GM18951 (cell line): ENCODE data around the gene IL20RA.

Source experiments
- POLR2A ChIP-seq: IDR thresholded peaks from 4 replicates; pipeline ENCODE4 v1.6.1; 2011; ENCODE audit warnings: mild to moderate bottlenecking; ENCODE audit not compliant: insufficient read length, insufficient read depth; ENCODE audit errors: extremely low read depth
- in situ Hi-C: fragments of 300-500 bp; cut with MboI; formaldehyde crosslinking; loops from one replicate; pipeline ENCODE4 v1.12.0; 2022; ENCODE audit warnings: low sequenced_read_pairs, mixed read lengths, inconsistent platforms; ENCODE audit not compliant: unreplicated experiment

The IL20RA gene

DNA sequence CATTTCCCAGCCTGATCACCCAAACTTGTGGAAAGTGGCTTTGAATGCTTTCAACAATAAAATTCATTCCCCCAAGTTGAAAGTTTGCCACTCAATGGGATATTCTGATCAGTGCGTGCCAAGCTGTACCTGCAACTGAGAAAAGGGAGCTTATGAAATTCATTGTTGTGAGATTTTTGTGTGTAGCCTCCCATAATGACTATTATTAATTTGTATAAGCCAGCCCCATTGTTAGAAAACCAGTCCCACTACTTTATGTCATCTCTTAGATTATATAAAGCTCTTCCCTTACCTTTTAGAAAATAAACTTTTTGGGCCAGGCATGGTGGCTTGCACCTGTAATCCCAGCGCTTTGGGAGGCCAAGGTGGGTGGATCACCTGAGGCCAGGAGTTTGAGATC is 15.9 kb downstream of the IL20RA start:
- no peak for TF ChIP-seq POLR2A
- in situ Hi-C loops, result no loop called here

DNA sequence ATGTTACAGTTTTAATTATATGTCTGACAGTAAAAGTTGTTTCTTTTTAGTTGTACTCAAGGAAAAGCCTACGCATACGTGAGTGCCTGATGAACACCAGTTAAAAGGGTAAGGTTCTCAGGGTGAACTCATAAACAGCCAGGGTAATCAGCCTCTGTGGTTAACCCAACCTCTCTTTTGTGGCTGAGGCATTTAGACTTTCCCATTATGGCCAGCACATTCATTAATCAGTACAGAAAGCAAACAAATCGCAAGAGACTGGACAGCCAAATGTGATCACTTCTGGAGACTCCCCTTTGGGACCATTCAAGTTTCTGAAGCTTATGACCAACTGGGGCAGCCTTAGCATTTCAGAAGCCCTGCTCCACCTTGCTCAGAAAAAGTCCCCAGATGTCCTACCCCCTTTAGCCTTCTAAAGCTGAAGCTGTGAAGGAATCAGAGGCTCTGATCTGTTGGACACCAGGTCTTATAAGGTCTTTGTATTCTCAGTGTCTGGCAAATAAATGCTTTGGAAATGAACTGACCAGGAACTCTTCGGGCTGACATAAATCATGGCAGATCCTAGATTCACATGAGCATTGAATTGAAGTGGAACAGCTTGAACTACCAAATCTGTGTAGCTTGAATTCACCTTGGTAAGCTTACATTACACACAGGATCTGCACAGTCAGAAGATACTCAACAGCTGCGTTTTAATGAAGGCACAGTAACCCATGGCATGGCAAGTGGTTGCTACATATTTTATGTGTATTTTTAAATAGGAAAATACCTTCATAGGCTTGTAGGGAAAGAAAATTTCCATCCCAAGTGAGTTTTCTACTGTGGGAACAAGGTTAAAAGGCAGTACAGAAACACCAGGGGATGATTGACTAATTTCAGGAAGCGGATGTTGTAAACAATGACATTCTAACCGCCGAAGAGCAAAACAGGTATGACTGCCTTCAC is 18.7 kb downstream of the IL20RA start:
- in situ Hi-C loops, result no loop called here
- no peak for TF ChIP-seq POLR2A

DNA sequence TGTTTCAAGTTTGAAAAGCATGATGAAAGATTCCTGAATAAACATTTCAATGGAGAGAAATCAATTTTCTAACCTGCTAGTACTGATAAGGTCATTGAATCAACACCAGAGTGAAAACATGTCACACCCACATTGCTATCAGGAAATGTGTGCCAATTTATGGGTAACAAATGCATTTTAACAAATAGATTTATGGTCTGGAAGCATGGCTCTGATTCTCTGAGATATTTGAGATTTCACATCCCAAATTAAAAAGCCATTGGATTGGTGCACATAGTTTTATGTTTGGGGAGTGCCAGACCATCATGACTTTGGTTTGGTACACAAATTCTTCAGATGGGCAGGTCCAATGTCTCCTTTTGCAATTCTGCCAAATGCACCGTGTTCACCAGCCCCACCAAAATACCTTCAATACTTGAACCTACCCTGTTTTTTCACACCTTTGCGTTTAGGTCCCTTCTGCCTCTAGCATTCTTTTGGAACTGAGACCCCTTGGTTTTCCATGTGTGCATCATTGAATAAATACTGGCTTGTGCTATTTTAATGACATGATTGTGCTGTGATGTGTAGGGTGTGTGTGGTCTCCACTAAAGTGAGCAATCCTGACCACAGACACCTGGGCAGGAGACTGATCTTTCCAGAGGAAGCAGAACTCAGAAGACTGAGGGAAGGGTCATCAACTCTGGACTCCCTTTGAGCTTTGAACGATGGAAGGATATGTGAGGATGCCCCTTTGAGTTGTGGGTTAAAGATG is 20.4 kb downstream of the IL20RA start:
- TF ChIP-seq POLR2A, result no peak
- in situ Hi-C loops, result no loop called here

DNA sequence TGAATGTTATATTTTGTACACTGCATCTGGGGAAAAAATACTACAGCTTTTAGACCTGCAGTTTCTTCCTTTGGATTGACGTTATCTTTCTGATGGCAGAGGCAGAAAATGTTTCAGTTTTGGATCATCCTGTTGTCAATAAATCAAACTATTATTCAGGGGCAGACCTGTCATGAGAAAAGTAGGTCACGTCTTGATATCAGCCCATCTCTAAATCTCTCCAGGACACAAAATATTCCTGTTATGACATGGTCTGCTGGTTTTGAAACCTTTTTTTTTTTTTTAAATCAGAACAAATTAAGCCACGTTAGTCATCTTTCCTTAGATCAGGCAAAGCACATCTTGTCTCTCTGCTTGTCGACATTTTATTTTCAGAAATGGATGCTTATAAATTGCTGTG is 24.0 kb downstream of the IL20RA start:
- in situ Hi-C loops, result no loop called here
- no peak for TF ChIP-seq POLR2A

DNA sequence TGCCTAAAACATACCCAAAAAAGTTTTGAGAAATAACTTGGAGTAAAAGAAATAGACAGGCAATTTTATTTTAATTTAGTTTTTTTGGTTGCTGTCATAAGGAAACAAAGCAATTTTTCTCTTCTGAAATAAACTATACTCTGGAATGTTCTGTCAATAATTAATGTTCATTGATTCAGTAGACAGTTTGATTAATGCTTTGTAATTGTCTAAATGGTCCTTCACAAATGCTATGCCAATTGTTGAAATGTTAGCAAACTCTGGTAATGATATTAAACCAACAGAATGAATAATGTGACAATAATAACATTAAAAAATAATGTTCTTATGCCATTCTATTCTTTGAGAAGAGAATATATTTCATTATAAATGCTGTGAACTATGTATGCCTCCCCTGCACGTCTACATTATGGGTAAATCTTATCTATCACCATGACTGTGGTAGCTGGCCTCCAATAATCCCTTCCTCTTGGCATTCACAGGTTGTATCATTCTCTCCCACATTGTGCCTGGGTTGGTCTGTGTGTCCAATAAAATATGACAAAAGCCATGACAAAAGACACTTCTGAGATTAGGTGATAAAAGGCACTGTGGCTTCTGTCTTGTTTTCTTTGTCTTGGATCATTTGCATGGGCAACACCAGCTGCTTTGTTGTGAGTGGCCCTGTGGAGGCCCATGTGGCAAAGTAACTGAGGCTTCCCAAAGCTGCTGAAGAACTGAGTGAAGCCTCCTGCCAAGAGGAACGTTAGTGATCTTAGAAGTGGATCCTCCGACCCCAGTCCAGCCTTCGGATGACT is 25.1 kb downstream of the IL20RA start:
- in situ Hi-C loops, result no loop called here
- TF ChIP-seq POLR2A, result no peak

DNA sequence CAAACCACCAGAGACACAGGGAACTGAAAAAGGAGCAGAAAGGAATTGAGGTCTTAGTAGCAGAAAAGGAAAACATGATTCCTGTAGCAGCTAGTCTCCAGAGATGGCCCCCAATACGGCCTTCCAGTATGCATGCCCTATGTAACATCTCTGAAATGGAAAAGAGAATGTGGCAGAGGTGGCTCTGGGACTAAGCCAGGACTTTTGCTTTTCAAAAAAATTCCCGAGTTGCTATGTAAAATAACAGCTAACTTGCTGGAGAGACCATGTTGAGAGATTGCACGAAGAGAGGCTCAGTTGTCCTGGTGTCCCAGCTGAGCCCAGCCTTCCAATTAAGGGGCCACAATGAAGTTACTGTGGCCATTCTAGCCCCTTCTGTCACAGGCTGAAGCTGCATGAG is 27.7 kb downstream of the IL20RA start:
- in situ Hi-C loops, result no loop called here
- no peak for TF ChIP-seq POLR2A

DNA sequence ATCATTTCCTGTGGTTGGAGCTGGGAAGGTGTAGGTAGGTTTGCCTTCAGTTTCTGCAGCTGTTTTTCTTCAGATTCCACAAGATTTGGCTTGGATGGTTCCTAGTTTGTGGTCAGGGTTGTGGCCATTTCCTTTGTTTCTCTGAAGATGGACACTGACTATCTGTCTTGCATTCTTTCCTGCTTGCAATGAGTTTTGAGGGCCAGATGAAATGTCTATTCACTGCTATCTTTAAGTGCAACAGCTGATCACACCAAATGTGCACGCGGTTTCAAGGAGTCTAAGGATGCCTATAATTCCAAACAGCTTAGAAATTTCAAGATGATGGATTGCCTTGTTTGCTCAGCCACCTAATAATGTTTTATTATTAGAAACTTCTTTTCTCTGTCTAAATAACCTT is 28.4 kb downstream of the IL20RA start:
- in situ Hi-C loops, result no loop called here
- no peak for TF ChIP-seq POLR2A

DNA sequence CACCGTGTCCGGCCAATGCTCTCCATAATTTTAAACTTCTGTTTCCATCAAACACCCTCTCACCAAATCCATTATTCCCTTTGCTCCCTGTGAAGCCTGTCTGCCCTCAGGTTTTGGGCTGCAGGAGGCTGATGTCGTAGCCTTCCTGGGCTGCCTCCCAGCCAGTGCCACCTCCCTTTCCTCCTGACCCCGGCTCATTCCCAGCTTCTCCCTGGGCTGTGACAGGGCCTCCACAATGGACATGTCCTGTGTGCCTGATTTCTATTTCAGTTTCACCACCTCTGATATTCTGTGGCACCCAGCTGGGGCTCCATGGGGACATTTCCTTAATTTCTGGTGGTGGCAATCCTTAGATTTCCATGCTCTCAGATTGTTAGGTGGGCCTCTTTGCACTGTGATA is 28.8 kb downstream of the IL20RA start:
- no peak for TF ChIP-seq POLR2A
- in situ Hi-C loops, result no loop called here

DNA sequence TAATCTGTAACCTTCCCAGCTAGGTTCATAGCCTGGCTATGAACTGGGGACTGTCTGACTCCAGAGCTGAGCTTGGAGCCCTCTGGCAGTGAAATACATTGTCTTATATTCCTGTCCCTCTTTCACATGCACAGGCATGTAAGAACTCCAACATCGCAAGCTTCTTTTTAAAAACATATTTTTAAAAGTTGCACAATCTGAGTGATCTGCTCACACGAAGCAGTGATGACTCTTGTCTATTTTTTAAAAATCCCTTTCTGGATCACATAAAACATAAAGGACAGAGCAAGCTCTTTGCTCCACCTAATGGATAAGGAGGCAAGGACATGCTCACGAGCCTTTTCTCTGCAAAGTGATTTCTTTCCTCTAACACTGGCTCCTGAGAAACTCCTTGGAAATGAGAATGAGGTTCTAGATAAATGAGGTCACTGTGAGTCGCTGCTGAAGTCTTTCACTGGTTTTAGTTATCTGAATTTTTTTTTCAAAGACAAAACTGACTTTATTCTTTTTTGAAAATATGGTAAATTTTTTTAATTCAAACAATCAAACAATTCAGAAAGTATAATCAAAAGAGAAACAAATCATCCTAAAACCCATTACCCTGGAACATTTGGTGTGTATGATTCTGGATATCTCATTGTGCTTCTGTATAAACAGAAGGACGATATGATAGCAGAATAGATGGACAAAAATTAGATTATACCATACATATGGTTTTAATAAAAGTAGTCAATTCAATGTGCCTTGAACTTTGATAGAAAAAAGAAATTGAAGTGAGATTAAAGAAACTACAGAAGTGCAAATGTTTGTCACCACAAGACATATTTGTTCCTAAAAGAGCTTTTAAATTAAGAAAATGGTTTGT is 30.8 kb downstream of the IL20RA start:
- TF ChIP-seq POLR2A, result no peak
- in situ Hi-C loops, result no loop called here

DNA sequence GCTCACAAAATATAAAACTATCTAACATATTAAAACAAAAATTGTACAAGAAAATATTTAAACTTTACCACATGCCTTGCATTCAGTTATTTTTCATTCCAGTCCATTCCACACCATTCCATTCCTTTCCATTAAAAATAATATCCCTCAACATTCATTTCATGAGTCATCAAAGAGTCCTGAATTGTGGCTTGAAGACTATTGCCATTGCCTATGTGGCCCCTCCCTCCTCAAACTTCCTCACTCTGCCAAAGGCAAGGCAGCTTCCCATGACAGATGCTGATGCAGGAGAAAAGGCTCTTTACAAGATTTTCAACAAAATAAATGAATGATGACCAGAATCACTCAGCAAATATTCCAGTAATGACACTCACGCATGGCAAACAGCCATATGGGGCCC is 31.7 kb downstream of the IL20RA start:
- in situ Hi-C loops, result no loop called here
- no peak for TF ChIP-seq POLR2A

DNA sequence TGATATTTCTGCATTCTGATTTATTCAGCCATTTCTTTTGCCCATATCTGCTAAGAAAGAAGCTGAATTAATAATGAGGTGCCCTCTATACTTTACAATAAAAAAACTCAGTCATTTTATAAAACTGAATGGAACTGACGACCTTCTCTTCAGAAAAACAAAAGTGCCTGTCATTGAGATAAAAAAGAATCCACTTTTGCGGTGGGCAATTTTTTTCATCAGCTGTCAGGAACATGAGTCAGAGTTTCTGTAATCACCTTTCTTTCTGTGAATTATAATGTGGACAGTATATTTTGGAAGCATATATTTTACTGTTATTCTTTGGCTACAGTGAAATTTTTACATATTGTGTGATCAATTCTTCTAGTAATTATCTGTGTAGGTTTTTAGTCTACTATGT is 33.4 kb downstream of the IL20RA start:
- in situ Hi-C loops, result no loop called here
- TF ChIP-seq POLR2A, result no peak

DNA sequence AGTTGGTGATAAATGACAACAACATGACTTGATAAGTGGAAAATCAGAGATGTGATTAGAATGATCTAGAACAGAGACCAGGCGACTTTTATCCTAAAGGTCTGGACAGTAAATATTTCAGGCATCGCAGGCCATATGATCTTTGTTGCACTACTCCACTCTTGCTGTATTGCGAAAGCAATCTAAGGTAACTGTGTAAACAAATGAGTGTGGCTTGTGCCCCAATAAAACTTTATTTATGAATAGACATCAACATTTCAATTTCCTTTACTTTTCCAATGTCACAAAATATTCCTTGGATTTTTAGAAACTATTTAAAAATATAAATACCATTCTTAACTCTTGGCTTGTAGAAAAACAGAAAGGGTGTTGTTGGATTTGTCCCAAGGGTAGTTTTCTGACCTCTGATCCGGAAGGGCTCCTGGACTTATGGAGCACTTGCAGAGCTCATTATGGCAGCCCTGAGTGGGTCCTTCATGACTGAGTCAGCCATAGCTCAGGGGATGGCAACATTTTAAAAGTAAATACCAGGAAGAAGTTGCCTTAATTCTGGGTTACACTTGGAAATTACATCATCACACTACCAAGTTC is 34.5 kb downstream of the IL20RA start:
- in situ Hi-C loops, result no loop called here
- TF ChIP-seq POLR2A, result no peak
